ENCODE measurements around the gene HIVEP3. TPM values are rescaled to one million over a fixed set of nuclear protein-coding genes. Genes with fewer than 3 reads are reported as not detected.

HIVEP3 gene
- total and polyA plus RNA-seq, 4 experiments from 2014 or later, result 8.2 to 12.8 (median 10.8) TPM

- intact Hi-C loops (cut with micrococcal nuclease), result loop anchor here (5.0 kb wide), 1 partner anchor 237 kb away; no protein-coding TSS in a partner anchor
- H3K27ac ChIP-seq (ENCODE audit: low read depth, low read length), result no peak overlapping the region
These were observed 118.4 kb downstream of the HIVEP3 start for GRCh38 chr1:41800311-41800829.

GRCh38 chr1:41799723-41800122 is 119.0 kb downstream of the HIVEP3 start:
- Mint-ChIP-seq H3K27ac (peak overlapping the region in 2 of 7 donors; percentile 53 to 71), H3K9me3 (no peaks in the 10 kb centered on the region), H3K4me3 (no peak overlapping the region), H3K4me1 (peaks cover 45 to 62% (median 53%) of the 10 kb centered on the region in 4 donors), H3K27me3 (no peaks in the 10 kb centered on the region), H3K36me3 (peaks cover 0 to 7% of the 10 kb centered on the region in 2 donors)
- Histone ChIP-seq H3K36me3 (ENCODE audit: insufficient read depth, low read length) (no peaks in the 10 kb centered on the region), H3K9me3 (ENCODE audit: control insufficient read depth in 1 of 2, low read length in 2 of 2) (no peaks in the 10 kb centered on the region), H3K27me3 (ENCODE audit: insufficient read depth, low read length) (no peaks in the 10 kb centered on the region), H3K4me1 (ENCODE audit: insufficient read depth, low read length) (peaks cover 56% of the 10 kb centered on the region), H3K27ac (ENCODE audit: low read depth, low read length) (no peak overlapping the region), H3K4me3 (ENCODE audit: low read length in 2 of 2) (no peak overlapping the region)
- ChIA-PET POLR2A (ENCODE audit: partially characterized antibody) (interaction anchor here (0.8 kb wide), 1 partner anchor 127 kb away, joined by 3 read pairs; no protein-coding TSS in a partner anchor), CTCF (ENCODE audit: partially characterized antibody) (no interaction called here)
- DNase-seq, result no peak
- intact Hi-C loops (cut with micrococcal nuclease), result loop anchor here (5.0 kb wide), 1 partner anchor 238 kb away; no protein-coding TSS in a partner anchor

More at GRCh38 chr1:41800311-41800829, 118.4 kb downstream of the HIVEP3 start:
- H3K27ac Mint-ChIP-seq, result peak overlapping the region in 5 of 7 donors; percentile 0 to 71 (median 53)
- ChIA-PET POLR2A (ENCODE audit: partially characterized antibody) (interaction anchor here (0.5 to 0.8 kb wide), 3 partner anchors 11 to 709 kb away, joined by 3 to 5 read pairs (median 3); no protein-coding TSS in a partner anchor), CTCF (ENCODE audit: partially characterized antibody) (no interaction called here)
- Histone ChIP-seq H3K4me3 (ENCODE audit: low read length in 2 of 2) (no peak overlapping the region), H3K36me3 (ENCODE audit: insufficient read depth, low read length) (no peaks in the 10 kb centered on the region), H3K9me3 (ENCODE audit: control insufficient read depth in 1 of 2, low read length in 2 of 2) (no peaks in the 10 kb centered on the region), H3K27me3 (ENCODE audit: insufficient read depth, low read length) (no peaks in the 10 kb centered on the region), H3K4me1 (ENCODE audit: insufficient read depth, low read length) (peaks cover 62% of the 10 kb centered on the region)
- H3K9me3 Mint-ChIP-seq, result no peaks in the 10 kb centered on the region
- DNase-seq, result no peak
- H3K27me3 Mint-ChIP-seq, result no peaks in the 10 kb centered on the region
- peaks cover 0 to 7% of the 10 kb centered on the region in 2 donors for H3K36me3 Mint-ChIP-seq
- peaks cover 49 to 68% (median 58%) of the 10 kb centered on the region in 4 donors for H3K4me1 Mint-ChIP-seq
- peak overlapping the region in 2 of 8 donors; percentile 6 to 9 for H3K4me3 Mint-ChIP-seq

GRCh38 chr1:41799205-41799604 is 119.5 kb downstream of the HIVEP3 start:
- intact Hi-C loops (cut with micrococcal nuclease), result no loop called here
- Mint-ChIP-seq H3K9me3 (no peaks in the 10 kb centered on the region), H3K36me3 (peaks cover 0 to 7% of the 10 kb centered on the region in 2 donors), H3K27ac (peak overlapping the region in 4 of 7 donors; percentile 25 to 44 (median 37)), H3K4me3 (no peak overlapping the region), H3K27me3 (no peaks in the 10 kb centered on the region), H3K4me1 (peaks cover 40 to 57% (median 47%) of the 10 kb centered on the region in 4 donors)
- H3K4me3 ChIP-seq (ENCODE audit: low read length in 2 of 2), result no peak overlapping the region
- H3K27ac ChIP-seq (ENCODE audit: low read depth, low read length), result no peak overlapping the region
- ChIA-PET POLR2A (ENCODE audit: partially characterized antibody) (no interaction called here), CTCF (ENCODE audit: partially characterized antibody) (no interaction called here)
- no peak for DNase-seq
- H3K36me3 ChIP-seq (ENCODE audit: insufficient read depth, low read length), result no peaks in the 10 kb centered on the region
- H3K9me3 ChIP-seq (ENCODE audit: control insufficient read depth in 1 of 2, low read length in 2 of 2), result no peaks in the 10 kb centered on the region
- H3K27me3 ChIP-seq (ENCODE audit: insufficient read depth, low read length), result no peaks in the 10 kb centered on the region
- peaks cover 51% of the 10 kb centered on the region for H3K4me1 ChIP-seq (ENCODE audit: insufficient read depth, low read length)

GRCh38 chr1:41795205-41795762 is 123.4 kb downstream of the HIVEP3 start:
- intact Hi-C loops (cut with micrococcal nuclease), result no loop called here
- ChIA-PET POLR2A (ENCODE audit: partially characterized antibody) (no interaction called here), CTCF (ENCODE audit: partially characterized antibody) (no interaction called here)
- Histone ChIP-seq H3K27ac (ENCODE audit: low read depth, low read length) (no peak overlapping the region), H3K36me3 (ENCODE audit: insufficient read depth, low read length) (no peaks in the 10 kb centered on the region), H3K4me1 (ENCODE audit: insufficient read depth, low read length) (peaks cover 42% of the 10 kb centered on the region), H3K9me3 (ENCODE audit: control insufficient read depth in 1 of 2, low read length in 2 of 2) (no peaks in the 10 kb centered on the region), H3K27me3 (ENCODE audit: insufficient read depth, low read length) (no peaks in the 10 kb centered on the region), H3K4me3 (ENCODE audit: low read length in 2 of 2) (no peak overlapping the region)
- no peaks in the 10 kb centered on the region for H3K27me3 Mint-ChIP-seq
- H3K4me3 Mint-ChIP-seq, result no peak overlapping the region
- no peak overlapping the region for H3K27ac Mint-ChIP-seq
- H3K36me3 Mint-ChIP-seq, result peaks cover 0 to 7% of the 10 kb centered on the region in 2 donors
- H3K9me3 Mint-ChIP-seq, result peaks cover 0 to 2% (median 0%) of the 10 kb centered on the region in 8 donors
- peaks cover 39 to 48% (median 44%) of the 10 kb centered on the region in 4 donors for H3K4me1 Mint-ChIP-seq
- no peak for DNase-seq

- H3K27ac Mint-ChIP-seq, result no peak overlapping the region
- peaks cover 0 to 2% (median 0%) of the 10 kb centered on the region in 8 donors for H3K9me3 Mint-ChIP-seq
- no peak overlapping the region for H3K27ac ChIP-seq (ENCODE audit: low read depth, low read length)
- DNase-seq, result no peak
- H3K36me3 Mint-ChIP-seq, result peaks cover 0 to 4% of the 10 kb centered on the region in 2 donors
- no peaks in the 10 kb centered on the region for H3K36me3 ChIP-seq (ENCODE audit: insufficient read depth, low read length)
- H3K9me3 ChIP-seq (ENCODE audit: control insufficient read depth in 1 of 2, low read length in 2 of 2), result no peaks in the 10 kb centered on the region
- peaks cover 35 to 47% (median 41%) of the 10 kb centered on the region in 4 donors for H3K4me1 Mint-ChIP-seq
- H3K27me3 Mint-ChIP-seq, result no peaks in the 10 kb centered on the region
- CTCF ChIA-PET (ENCODE audit: partially characterized antibody), result no interaction called here
- H3K4me1 ChIP-seq (ENCODE audit: insufficient read depth, low read length), result peaks cover 41% of the 10 kb centered on the region
- H3K4me3 ChIP-seq (ENCODE audit: low read length in 2 of 2), result no peak overlapping the region
- POLR2A ChIA-PET (ENCODE audit: partially characterized antibody), result no interaction called here
- no peaks in the 10 kb centered on the region for H3K27me3 ChIP-seq (ENCODE audit: insufficient read depth, low read length)
- H3K4me3 Mint-ChIP-seq, result no peak overlapping the region
- intact Hi-C loops (cut with micrococcal nuclease), result no loop called here
These were observed 124.7 kb downstream of the HIVEP3 start for GRCh38 chr1:41794031-41794430.

- no peaks in the 10 kb centered on the region for H3K36me3 ChIP-seq (ENCODE audit: insufficient read depth, low read length)
- CTCF ChIA-PET (ENCODE audit: partially characterized antibody), result interaction anchor here (0.9 to 1.5 kb wide), 9 partner anchors 9 to 381 kb away, joined by 3 to 5 read pairs (median 4); no protein-coding TSS in a partner anchor
- Mint-ChIP-seq H3K27me3 (no peaks in the 10 kb centered on the region), H3K36me3 (no peaks in the 10 kb centered on the region), H3K4me1 (peaks cover 35 to 45% (median 42%) of the 10 kb centered on the region in 4 donors), H3K4me3 (peak overlapping the region in 7 of 8 donors; percentile 52 to 85 (median 75)), H3K27ac (peak overlapping the region in 5 of 7 donors; percentile 37 to 94 (median 73)), H3K9me3 (peaks cover 0 to 2% (median 0%) of the 10 kb centered on the region in 8 donors)
- H3K27ac ChIP-seq (ENCODE audit: low read depth, low read length), result no peak overlapping the region
- POLR2A ChIA-PET (ENCODE audit: partially characterized antibody), result interaction anchor here (2.5 kb wide), 1 partner anchor 12 kb away, joined by 35 read pairs; no protein-coding TSS in a partner anchor
- peaks cover 41% of the 10 kb centered on the region for H3K4me1 ChIP-seq (ENCODE audit: insufficient read depth, low read length)
- no peaks in the 10 kb centered on the region for H3K9me3 ChIP-seq (ENCODE audit: control insufficient read depth in 1 of 2, low read length in 2 of 2)
- intact Hi-C loops (cut with micrococcal nuclease), result no loop called here
- no peak for DNase-seq
- H3K27me3 ChIP-seq (ENCODE audit: insufficient read depth, low read length), result no peaks in the 10 kb centered on the region
- no peak overlapping the region for H3K4me3 ChIP-seq (ENCODE audit: low read length in 2 of 2)
These were observed 126.3 kb downstream of the HIVEP3 start for GRCh38 chr1:41792485-41792770.

GRCh38 chr1:41791667-41792484 is 126.8 kb downstream of the HIVEP3 start:
- peak overlapping the region; percentile 21 to 85 (median 74) for H3K4me3 Mint-ChIP-seq
- H3K27me3 Mint-ChIP-seq, result no peaks in the 10 kb centered on the region
- H3K4me1 Mint-ChIP-seq, result peaks cover 35 to 45% (median 42%) of the 10 kb centered on the region in 4 donors
- H3K27ac Mint-ChIP-seq, result peak overlapping the region; percentile 5 to 94 (median 73)
- intact Hi-C loops (cut with micrococcal nuclease), result no loop called here
- Histone ChIP-seq H3K4me3 (ENCODE audit: low read length in 2 of 2) (no peak overlapping the region), H3K27me3 (ENCODE audit: insufficient read depth, low read length) (no peaks in the 10 kb centered on the region), H3K9me3 (ENCODE audit: control insufficient read depth in 1 of 2, low read length in 2 of 2) (no peaks in the 10 kb centered on the region), H3K4me1 (ENCODE audit: insufficient read depth, low read length) (peaks cover 41% of the 10 kb centered on the region), H3K36me3 (ENCODE audit: insufficient read depth, low read length) (no peaks in the 10 kb centered on the region), H3K27ac (ENCODE audit: low read depth, low read length) (no peak overlapping the region)
- DNase-seq, result no peak
- peaks cover 0 to 2% (median 0%) of the 10 kb centered on the region in 8 donors for H3K9me3 Mint-ChIP-seq
- H3K36me3 Mint-ChIP-seq, result no peaks in the 10 kb centered on the region
- ChIA-PET CTCF (ENCODE audit: partially characterized antibody) (interaction anchor here (0.9 to 1.5 kb wide), 9 partner anchors 10 to 381 kb away, joined by 3 to 5 read pairs (median 4); no protein-coding TSS in a partner anchor), POLR2A (ENCODE audit: partially characterized antibody) (interaction anchor here (0.6 to 2.5 kb wide), 2 partner anchors 13 to 53 kb away, joined by 3 to 35 read pairs; no protein-coding TSS in a partner anchor)
